ENCODE data around the gene PPP3CA. TPM values are rescaled to one million over a fixed set of nuclear protein-coding genes. Genes with fewer than 3 reads are reported as not detected.

Gene PPP3CA
- total RNA-seq, 1 experiment from 2014 or later, result 15.5 TPM

DNA sequence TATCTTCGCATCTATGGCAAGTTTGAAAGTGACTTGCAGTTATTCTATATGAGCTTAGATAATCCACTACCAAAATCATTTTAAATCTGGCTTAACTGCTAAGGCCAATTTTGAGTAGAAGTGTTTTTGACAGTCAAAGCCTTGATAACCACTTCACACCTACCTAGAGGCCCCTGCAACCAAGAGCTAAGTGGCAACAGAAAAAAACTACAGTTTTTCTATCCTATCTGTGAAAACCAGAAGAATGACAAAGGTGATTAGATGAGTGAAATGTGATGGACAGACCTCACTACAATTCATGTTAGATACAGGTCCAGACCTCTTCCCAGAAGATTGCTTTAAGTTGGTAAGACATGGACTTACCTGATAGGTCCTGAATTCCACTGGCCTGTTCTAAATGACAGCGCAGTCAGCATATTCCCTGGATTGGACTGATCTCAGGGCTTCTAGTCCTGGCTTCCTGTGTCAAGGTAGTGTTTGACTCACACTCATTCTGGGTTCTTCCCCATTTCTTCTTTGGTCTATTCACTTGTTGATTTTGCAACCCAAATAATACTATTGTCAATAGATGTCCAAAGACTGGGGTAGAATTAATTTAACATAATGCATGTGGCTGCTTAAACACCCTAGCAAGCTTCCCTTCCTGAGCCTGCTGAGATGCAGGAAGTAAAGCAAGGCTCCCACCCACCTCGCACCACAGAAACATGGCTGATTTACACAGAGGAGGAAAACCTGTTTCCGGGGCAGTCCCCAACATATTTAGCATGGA, 65.1 kb downstream of the PPP3CA start:
- no peaks in the 10 kb centered on the region for H3K36me3 ChIP-seq (ENCODE audit: low read depth, low read length)
- ATAC-seq (no peak), DNase-seq (no peak)
- no peak overlapping the region for H3K4me2 ChIP-seq (ENCODE audit: low read length)
- no peak overlapping the region for H3K9ac ChIP-seq (ENCODE audit: low read length)
- H3F3A ChIP-seq (ENCODE audit: low read length, unreplicated experiment), result no peaks in the 10 kb centered on the region
- H3K9me2 ChIP-seq (replicated peaks; ENCODE audit: low read length), result no peaks in the 10 kb centered on the region
- peaks cover 18% of the 10 kb centered on the region; the same call in 1 of the 2 replicates for H3K79me2 ChIP-seq (ENCODE audit: low read length)
- CTCF ChIA-PET, result no interaction called here
- no TSS peak for BruUV-seq (replicated peaks)
- intact Hi-C loops (cut with micrococcal nuclease), result no loop called here
- H3K4me3 ChIP-seq (ENCODE audit: low read length), result no peak overlapping the region
- no peak overlapping the region for H2AFZ ChIP-seq (ENCODE audit: low read length)
- peaks cover 33% of the 10 kb centered on the region for H3K4me1 ChIP-seq (ENCODE audit: insufficient read depth, low read length)
- POLR2A ChIA-PET (ENCODE audit: unreplicated experiment), result no interaction called here
- no peaks in the 10 kb centered on the region for H3K27me3 ChIP-seq (ENCODE audit: low read length)
- no peaks in the 10 kb centered on the region for H3K9me3 ChIP-seq (ENCODE audit: low read length)
- no peak overlapping the region for H3K27ac ChIP-seq (ENCODE audit: low read length)
- TF ChIP-seq EZH2phosphoT487 (IDR thresholded peaks at IDR 0.05; ENCODE audit: borderline replicate concordance, low read length) (no peak), EZH2 (IDR thresholded peaks at IDR 0.05; ENCODE audit: low read length, unreplicated experiment) (no peak)
- TF ChIP-seq, protein P1, sequence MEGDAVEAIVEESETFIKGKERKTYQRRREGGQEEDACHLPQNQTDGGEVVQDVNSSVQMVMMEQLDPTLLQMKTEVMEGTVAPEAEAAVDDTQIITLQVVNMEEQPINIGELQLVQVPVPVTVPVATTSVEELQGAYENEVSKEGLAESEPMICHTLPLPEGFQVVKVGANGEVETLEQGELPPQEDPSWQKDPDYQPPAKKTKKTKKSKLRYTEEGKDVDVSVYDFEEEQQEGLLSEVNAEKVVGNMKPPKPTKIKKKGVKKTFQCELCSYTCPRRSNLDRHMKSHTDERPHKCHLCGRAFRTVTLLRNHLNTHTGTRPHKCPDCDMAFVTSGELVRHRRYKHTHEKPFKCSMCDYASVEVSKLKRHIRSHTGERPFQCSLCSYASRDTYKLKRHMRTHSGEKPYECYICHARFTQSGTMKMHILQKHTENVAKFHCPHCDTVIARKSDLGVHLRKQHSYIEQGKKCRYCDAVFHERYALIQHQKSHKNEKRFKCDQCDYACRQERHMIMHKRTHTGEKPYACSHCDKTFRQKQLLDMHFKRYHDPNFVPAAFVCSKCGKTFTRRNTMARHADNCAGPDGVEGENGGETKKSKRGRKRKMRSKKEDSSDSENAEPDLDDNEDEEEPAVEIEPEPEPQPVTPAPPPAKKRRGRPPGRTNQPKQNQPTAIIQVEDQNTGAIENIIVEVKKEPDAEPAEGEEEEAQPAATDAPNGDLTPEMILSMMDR (conservative IDR thresholded peaks at IDR 0.05; ENCODE audit: low read depth, low read length), result no peak
- H4K20me1 ChIP-seq (ENCODE audit: low read length), result no peaks in the 10 kb centered on the region

DNA sequence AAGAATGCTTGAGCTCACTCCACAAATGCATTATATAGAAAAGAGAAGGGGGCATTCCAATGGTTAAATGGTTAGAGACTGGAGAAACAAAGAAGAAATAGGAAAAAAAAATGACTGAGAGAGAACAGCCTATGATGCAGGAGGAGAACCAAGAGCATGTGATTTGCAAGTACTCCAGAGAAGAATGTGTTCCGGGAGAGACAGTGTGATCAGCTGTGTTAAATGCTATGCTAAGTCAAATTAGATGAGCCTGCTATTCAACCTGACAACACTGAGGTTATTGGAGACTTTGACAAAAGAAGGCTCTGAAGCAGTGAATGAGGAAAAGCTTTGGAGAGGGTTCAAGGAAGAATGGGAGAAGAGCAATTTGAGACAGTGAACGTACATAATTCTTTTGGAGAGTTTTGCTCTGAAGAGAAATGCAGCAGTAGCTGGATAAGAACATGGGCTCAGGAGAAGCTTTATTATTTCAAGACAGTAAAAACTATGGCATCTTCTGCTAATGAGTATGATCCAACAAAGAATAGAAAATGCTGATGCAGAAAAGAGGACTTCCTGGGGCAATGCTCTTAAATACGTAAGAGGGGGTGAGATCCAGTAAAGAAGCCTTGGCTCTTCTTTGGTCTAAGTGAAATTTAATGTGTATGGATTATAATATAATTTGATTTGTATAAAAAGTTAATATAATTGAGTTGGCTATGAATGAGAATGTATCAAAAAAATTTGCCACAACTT, 66.3 kb downstream of the PPP3CA start:
- no TSS peak for BruUV-seq (replicated peaks)
- H3K9me2 ChIP-seq (replicated peaks; ENCODE audit: low read length), result no peaks in the 10 kb centered on the region
- TF ChIP-seq EZH2phosphoT487 (IDR thresholded peaks at IDR 0.05; ENCODE audit: borderline replicate concordance, low read length), result no peak
- TF ChIP-seq, protein P1 (conservative IDR thresholded peaks at IDR 0.05; ENCODE audit: low read depth, low read length), result no peak
- TF ChIP-seq EZH2 (IDR thresholded peaks at IDR 0.05; ENCODE audit: low read length, unreplicated experiment), result no peak
- no peaks in the 10 kb centered on the region for H4K20me1 ChIP-seq (ENCODE audit: low read length)
- ChIA-PET POLR2A (ENCODE audit: unreplicated experiment) (no interaction called here), CTCF (no interaction called here)
- H3K4me2 ChIP-seq (ENCODE audit: low read length), result no peak overlapping the region
- no peak overlapping the region for H2AFZ ChIP-seq (ENCODE audit: low read length)
- DNase-seq (no peak), ATAC-seq (no peak)
- H3K79me2 ChIP-seq (ENCODE audit: low read length), result peaks cover 10% of the 10 kb centered on the region; the same call in 1 of the 2 replicates
- peaks cover 22% of the 10 kb centered on the region for H3K4me1 ChIP-seq (ENCODE audit: insufficient read depth, low read length)
- intact Hi-C loops (cut with micrococcal nuclease), result no loop called here
- H3F3A ChIP-seq (ENCODE audit: low read length, unreplicated experiment), result no peaks in the 10 kb centered on the region
- no peak overlapping the region for H3K27ac ChIP-seq (ENCODE audit: low read length)
- no peaks in the 10 kb centered on the region for H3K27me3 ChIP-seq (ENCODE audit: low read length)
- H3K4me3 ChIP-seq (ENCODE audit: low read length), result no peak overlapping the region
- no peaks in the 10 kb centered on the region for H3K36me3 ChIP-seq (ENCODE audit: low read depth, low read length)
- no peaks in the 10 kb centered on the region for H3K9me3 ChIP-seq (ENCODE audit: low read length)
- no peak overlapping the region for H3K9ac ChIP-seq (ENCODE audit: low read length)
